Stimulated activated CD4-positive, alpha-beta T cell treated with anti-CD3 and anti-CD28 coated beads, Interleukin-15, amount 100 ng/mL, for 48 hours (primary cell): ENCODE measurements around the gene DDX43.
A peak's percentile ranks its signal among the peaks of the same experiment; 100 is the strongest.
"Not testable (repeated sequence)": the region's sequence is repeated elsewhere in the genome, so short reads cannot be mapped to it uniquely, and the experiment has no call there.

Source experiments
- DNase-seq, 2 donors: peaks; one replicate each; pipeline ENCODE4 v3.0.0-alpha.2; 2020; ENCODE audit warnings: low read depth in 2 of 2

DDX43 gene

DNA sequence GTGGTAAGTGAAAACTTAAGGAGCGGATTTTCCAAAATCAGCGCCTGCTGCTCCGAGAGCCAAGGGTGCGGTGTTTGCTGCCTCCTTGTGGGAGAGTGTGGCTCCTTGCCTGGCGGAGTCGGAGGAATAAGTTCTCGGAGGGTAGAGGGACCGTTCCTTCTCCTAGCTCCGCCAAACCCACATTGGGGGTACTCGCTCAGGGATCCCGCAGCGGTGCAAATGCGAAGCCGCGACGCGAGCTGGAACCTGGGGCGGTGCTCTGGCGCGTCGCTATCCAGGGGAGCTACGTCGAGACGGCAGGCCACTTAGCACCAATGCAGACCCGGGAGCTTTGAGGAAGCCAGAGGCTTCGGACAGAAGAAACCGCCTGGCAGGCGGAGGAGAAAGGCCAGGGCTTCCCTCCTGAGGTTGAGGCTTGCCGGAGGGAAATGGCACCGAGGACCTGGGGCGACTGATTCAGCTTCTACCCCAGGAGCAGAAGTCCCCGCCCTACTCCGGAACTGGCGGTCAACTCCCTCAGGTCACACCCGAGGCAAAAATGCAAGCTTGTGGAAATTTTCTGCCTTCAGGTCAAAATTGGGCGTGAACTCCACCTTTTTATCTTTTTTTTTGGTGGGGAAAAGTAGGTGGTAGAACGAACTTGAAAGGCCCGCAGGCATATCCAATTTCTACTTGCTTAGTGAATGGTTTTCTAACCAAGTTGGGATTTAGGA is 5.7 kb upstream of the DDX43 start:
- DNase-seq, result peak; percentile 22 to 24

DNA sequence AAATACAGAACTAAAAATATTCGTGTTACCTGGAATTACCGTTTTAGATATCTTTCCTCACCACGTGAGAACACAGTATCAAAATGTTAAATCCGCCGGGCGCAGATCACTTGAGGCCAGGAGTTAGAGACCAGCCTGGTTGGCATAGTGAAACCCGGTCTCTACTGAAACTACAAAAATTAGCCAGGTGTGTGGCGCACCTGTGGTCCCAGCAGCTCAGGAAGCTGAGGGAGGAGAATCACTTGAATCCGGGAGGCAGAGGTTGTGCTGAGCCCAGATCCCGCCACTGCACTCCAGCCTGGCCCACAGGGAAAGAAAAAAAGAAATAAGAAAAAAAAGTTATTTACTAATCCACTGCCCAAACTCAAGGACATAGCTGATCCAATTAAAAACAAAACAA is 4.8 kb upstream of the DDX43 start:
- DNase-seq, result no peak

GRCh38 chr6:73391675-73392074 is 3.0 kb upstream of the DDX43 start:
- no peak for DNase-seq

- DNase-seq, result not testable (repeated sequence)
Measured at GRCh38 chr6:73392188-73392587, 2.4 kb upstream of the DDX43 start.

DNA sequence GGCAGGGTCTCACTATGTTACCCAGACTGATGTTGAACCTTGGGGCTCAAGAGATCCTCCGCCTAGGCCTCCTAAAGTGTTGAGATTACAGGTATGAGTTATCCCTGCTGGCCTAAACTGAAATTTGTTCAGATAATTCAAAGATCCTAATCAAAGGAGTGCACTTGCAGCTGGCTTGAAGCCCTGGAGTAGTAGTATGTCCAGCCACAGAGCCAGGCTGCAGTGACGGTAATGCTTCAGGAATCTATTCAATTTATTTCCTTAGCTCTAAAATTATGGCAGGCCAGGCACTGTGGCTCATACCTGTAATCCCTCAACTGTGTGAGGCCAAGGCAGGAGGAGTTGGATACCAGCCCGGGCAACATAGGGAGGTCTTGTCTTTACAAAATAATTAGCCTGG is 1.4 kb upstream of the DDX43 start:
- no peak for DNase-seq

- DNase-seq, result no peak
Measured at GRCh38 chr6:73395875-73396274, 1.2 kb downstream of the DDX43 start.

DNA sequence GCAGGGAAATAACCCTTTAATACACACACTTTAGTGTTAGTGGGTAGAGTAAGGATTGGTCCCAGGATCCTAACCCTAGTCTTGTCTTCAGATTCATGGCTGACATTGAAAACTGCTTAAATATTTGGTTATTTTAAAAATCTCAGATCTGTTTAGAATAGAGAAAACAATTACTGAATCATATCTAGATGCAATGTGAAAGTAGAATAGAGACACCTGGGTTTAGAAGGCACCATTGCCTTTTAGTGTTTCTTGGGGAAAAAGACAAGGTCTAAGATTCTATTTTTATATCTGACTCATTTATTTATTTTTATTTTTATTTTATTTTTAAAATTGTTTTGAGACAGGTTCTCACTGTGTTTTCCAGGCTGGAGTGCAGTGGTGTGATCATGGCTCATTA is 6.0 kb downstream of the DDX43 start:
- DNase-seq, result no peak

DNA sequence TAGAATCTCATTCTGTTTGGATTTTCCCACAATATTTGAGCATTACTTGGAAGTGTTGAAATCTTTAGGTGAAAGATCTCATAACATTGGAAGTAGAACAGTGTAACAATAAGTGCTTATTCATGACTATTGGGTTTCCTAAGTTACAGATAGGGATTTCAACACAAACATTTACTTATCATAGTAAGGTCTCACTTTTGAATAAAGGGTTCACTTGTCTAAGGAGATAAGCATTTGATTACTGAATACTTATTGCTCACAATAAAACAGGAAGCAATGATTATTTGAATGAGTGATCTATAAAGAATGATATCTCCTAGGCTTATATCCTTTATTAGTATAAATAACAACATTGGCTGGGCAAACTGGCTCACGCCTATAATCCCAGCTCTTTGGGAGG is 14.8 kb downstream of the DDX43 start:
- DNase-seq, result no peak

DNA sequence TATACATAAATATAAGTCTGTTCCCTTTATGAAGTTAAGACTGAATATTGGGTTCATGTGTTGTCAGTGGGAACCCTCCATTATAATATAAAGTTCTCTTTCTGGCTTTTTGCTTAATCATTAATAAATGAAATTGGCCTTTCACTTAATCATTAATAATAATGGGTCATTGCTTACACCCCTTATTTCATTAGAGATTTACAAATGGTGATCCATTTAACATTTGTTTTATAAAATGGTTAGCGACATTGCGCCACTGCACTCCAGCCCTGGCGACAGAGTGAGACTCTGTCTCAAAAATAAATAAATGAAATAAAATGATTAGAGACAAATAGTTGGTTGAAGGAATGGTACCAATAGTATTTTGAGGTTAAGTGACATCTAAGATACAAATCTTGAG is 18.5 kb downstream of the DDX43 start:
- DNase-seq, result no peak

GRCh38 chr6:73418081-73418741 is 23.6 kb downstream of the DDX43 start:
- no peak for DNase-seq

- no peak for DNase-seq
Measured at GRCh38 chr6:73421534-73421933, 26.9 kb downstream of the DDX43 start.

DNA sequence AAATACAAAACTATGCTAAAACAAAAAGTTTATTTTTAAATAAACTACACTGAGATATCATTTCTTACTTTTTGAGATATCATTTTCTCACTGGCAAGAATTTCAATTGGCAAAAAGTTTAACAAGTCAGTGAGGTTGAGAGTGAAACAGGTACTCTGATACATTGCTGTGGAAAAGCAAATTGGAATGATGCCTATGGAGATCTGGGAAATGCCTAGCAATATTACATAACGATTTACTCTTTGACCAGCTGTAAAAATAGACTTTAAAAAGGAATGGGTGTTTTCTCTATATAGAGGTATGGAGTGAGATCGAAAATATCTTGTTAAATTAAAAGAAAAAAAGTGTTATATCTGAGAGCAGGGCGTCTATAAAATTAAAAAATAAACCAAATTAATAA is 40.6 kb downstream of the DDX43 start:
- DNase-seq, result no peak

DNA sequence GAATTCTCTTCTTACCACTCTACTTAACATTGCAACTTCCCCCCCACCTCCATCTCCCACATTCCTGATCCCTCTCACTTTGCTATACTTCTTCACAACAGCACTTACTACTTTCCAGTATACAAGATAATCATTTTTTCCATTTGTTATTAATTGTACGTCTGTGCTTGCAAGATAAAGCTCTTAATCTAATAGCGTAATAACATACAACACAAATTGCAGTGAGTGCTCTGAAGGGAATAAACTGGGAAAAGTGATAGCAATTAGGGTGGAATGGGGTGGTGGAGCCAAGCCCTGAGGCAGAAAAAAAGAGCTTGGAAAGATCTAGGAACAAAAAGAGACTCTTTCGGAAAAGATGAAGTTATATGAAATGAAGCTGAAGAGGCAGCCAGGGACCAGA is 48.9 kb downstream of the DDX43 start:
- DNase-seq, result no peak

DNA sequence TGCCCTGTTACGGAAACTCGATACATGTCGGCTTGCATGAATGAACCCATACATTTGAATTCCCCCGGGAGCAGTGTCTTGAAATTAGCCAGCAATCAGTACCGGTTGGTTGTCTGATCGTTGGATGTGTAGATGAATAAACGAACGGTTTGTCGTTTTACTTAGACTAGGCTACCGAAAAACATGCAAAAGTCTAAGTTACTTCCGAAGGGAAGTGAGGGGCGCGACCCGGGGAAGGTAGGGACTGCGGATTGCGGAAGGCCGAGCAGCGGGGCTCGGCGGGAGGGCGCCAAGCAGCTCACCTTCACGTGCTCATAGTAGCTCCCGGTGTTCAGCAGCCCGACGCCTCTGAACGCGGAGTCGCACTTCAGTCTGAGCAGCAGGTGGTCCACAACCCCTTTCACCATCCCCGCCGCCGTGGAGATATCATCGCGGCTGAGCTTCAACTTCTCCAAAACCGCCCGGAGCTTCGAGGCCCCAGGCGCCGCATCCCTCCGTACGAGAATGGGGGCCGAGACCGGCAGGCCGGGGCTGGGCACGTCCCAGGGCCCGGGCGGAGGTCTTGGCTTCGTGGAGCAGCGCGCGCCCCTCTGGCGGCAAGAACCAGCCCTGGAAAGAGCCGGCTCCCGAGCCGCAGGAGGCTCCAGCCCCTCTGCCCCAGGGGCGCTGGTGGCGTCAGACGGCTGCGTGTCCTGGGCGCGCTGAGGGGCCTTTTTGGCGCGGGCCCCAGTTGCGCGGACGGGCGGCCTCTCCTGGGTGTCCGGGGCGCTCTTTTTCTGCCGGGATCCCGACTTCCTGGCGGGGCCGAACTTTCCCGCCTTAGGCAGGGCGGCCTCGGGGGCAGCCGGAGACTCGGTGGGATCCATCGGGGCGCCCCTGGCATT is 56.8 kb downstream of the DDX43 start:
- peak in 1 of 2 donors; percentile 10 for DNase-seq

DNA sequence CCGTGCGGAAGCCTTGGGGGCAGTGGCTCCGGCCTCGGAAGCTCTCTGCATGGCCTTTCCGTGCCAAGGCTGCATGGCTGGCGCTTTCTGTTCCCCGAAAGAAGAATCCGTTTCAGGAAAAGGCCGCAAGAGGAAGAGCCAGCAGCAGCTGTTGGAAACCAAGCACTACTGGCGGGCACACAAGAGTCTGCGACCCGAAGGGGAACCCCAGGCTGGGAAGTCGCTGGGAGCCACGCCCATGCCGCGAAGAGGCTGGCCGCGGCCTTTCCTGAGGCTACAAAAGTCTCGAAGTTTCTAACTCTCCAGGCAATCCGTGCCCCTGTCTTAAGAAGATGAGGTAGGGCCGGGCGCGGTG is 57.5 kb downstream of the DDX43 start, which contains the start of gene CGAS:
TSS of gene CGAS (minus strand) at position 191 of the 355 bp plus-strand sequence. CDS start at position 75, 116 bp downstream.
- peak; percentile 70 to 72 for DNase-seq

DNA sequence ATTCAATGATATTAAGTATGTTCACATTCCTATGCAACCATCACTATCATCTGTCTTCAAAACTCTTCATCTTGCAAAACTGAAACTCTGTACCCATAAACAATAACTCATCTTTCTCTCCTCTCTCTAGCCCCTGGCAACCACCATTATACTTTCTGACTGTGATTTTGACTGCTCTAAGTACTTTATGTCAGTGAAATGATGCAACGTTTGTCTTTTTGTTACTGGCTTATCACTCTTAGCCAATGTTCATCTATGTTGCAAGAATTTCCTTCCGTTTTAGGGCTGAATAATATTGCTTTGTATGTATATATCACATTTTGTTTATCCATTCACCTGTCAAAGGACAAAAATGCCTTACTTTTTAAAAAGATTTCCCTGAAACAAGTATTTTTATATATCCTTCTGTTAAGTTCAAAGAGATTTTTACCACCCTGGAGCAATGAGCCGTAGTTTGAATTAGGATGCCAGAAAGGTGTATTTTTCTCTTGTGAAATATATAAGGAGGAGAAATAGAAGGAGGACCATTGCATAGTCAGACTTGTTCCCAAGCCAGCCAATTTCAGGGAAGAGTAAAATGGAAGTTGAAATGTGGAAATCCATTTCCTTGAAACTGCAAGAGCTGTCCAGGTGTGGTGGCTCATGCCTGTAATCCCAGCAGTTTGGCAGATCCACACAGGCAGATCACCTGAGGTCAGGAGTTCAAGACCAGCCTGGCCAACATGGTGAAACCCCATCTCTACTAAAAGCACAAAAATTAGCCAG is 61.4 kb downstream of the DDX43 start:
- DNase-seq, result no peak

DNA sequence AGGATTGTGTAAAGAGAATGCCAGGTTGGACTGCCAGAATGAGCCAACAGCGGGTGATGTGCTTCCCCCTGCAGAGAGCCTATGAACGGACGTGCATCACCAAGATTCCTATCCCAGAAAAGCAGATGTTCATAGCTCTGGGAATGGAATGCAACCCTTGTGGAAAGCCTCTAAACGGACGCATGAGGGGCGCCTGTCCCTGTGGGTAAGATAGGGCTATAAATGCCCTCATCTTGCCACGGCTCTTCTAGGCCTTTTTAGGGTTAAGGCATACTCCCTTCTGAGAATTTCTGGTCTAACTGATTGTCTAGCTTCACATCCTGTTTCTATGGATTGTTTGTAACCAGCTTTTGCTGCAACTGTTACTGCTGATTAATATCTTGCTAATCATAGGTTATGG is 64.8 kb downstream of the DDX43 start:
- DNase-seq, result not testable (repeated sequence)

DNA sequence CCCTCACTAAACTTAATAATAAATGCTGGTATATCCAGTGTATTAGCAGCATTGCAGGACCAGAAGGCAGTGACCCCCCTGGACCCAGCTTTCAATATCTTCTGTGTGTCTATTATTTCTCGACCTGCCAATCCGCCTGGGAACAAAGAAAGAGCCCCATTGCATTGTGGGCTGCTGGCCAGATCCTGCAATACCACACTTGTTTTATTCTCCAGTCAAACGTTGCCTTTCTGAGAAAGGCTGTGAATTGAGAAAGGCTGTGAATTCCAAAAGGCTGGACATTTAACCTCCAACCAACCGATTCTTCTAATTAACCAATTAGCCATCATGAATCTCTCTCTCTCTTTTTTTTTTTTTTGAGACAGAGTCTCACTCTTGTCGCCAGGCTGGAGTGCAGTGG is 65.4 kb downstream of the DDX43 start:
- no peak for DNase-seq

DNA sequence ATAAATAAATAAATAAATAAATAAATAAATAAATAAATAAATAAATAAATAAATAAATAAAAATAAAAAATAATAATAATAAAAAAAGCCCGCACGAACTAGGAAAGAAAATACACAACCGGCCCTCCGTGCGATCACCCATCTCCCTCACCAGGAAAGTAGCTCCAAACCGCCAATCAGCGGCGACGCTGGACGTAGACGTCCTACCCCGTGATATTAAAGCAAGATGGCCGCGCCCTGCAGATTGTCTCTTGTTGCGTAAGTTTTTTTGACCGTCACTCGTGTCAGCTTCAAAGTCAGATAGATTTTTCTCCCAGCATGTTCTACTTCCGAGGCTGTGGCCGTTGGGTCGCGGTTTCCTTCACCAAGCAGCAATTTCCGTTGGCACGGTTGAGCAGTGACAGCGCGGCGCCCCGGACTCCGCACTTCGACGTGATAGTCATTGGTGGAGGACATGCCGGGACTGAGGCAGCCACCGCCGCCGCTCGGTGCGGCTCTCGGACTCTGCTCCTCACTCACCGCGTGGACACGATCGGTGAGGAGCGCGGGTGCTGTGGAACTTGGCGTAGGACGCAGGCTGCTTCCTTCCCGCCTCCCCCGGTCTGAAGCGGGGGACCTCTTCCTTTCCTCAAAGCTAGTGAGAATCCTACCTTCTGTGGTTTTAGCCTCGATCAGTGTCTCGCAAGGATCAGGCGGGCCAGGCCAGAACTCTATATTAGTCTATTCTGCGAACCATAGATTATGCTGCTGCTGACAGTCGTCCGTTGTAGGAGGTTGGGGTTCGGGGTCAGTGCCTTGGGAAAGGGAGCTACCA is 67.1 kb downstream of the DDX43 start, which contains the start of gene MTO1:
TSS of gene MTO1 (plus strand) at position 201 of the 814 bp plus-strand sequence. CDS start at position 319, 118 bp downstream.
- DNase-seq, result peak; percentile 76 to 78
